Lung (tissue), 12 donors: ENCODE measurements around the gene RECK. TPM values are rescaled to one million over a fixed set of nuclear protein-coding genes. Genes with fewer than 3 reads are reported as not detected.
A peak's percentile ranks its signal among the peaks of the same experiment; 100 is the strongest.

ENCODE experiments used
- ATAC-seq: fragments of 200-7000 bp; cut with Tn5 transposase; one replicate; pipeline ENCODE4 v1.9.1; 2020; ENCODE audit warnings: moderate number of reproducible peaks; ENCODE audit not compliant: insufficient read depth, low FRiP score
- DNase-seq, 3 donors: peaks; one replicate each; pipeline ENCODE4 v3.0.0-alpha.2; 2013 to 2017
- H3K27ac ChIP-seq, 2 donors: one replicate each; pipeline ENCODE4 v1.5.1; 2013; ENCODE audit warnings: mild to moderate bottlenecking in 2 of 2, moderate library complexity in 2 of 2, control low read depth in 1 of 2, inconsistent platforms in 1 of 2, low read depth in 1 of 2, low read length in 1 of 2
- H3K27me3 ChIP-seq, 3 donors: one replicate each; pipeline ENCODE4 v1.5.1; 2013; ENCODE audit warnings: low read length in 2 of 3; ENCODE audit not compliant: control insufficient read depth in 3 of 3, insufficient read depth in 3 of 3
- H3K36me3 ChIP-seq, 4 donors: one replicate each; pipeline ENCODE4 v1.5.1; 2013; ENCODE audit warnings: low read length in 4 of 4, mild to moderate bottlenecking in 1 of 4, moderate library complexity in 1 of 4; ENCODE audit not compliant: control insufficient read depth in 4 of 4, insufficient read depth in 4 of 4
- H3K4me1 ChIP-seq, 5 donors: one replicate each; pipeline ENCODE4 v1.5.1; 2013; ENCODE audit warnings: low read length in 5 of 5, mild to moderate bottlenecking in 2 of 5, moderate library complexity in 1 of 5; ENCODE audit not compliant: control insufficient read depth in 5 of 5, insufficient read depth in 5 of 5
- H3K4me3 ChIP-seq: one replicate; pipeline ENCODE4 v1.5.1; 2013; ENCODE audit warnings: mild to moderate bottlenecking, control low read depth, moderate library complexity
- H3K9ac ChIP-seq, 2 donors: one replicate each; pipeline ENCODE4 v1.5.1; 2013; ENCODE audit warnings: low read length in 2 of 2, control low read depth in 1 of 2; ENCODE audit not compliant: insufficient read depth in 1 of 2
- H3K9me3 ChIP-seq, 4 donors: one replicate each; pipeline ENCODE4 v1.5.1; 2013; ENCODE audit warnings: low read length in 3 of 4, mild to moderate bottlenecking in 1 of 4, moderate library complexity in 1 of 4; ENCODE audit not compliant: control insufficient read depth in 4 of 4, insufficient read depth in 3 of 4
- CTCF ChIP-seq: IDR thresholded peaks from 2 replicates; pipeline ENCODE4 v1.5.1; 2012; ENCODE audit warnings: mild to moderate bottlenecking; ENCODE audit errors: control extremely low read depth, extremely low read depth
- WGBS, 2 donors: extraction: QIAGEN DNeasy Blood & Tissue Kit; methylation state at CpG; one replicate each; pipeline ENCODE4 v1.1.7; 2013; 5-methylcytosine and 5-hydroxymethylcytosine counted together
- polyA plus RNA-seq, 2 donors: library from polyadenylated mRNA; stranded (reverse); fragments of 200-250 nt; gene quantifications; one replicate each; pipeline ENCODE4 v1.2.1, GENCODE V29; 2013
- total RNA-seq, 2 donors: library from RNA; depleted of rRNA in 1 of 2; stranded (reverse); fragments of >200 nt in 1 of 2; gene quantifications; one replicate each; pipeline ENCODE4 v1.2.1, GENCODE V29; 2014 to 2021
- donor health status: control.
- donor health status: control.
- donor health status: Bipolar disorder and iron deficiency.
- donor health status: healthy.
- donor health status: DM: yes; HTN: yes; CAD: no.

The RECK gene
- total and polyA plus RNA-seq, 4 donors = 4.5 to 19.3 (median 12.0) TPM

- DNase-seq (no peak), ATAC-seq (no peak)
- peaks cover 0 to 17% (median 12%) of the 10 kb centered on the region in 3 donors for H3K27me3 ChIP-seq
Measured at GRCh38 chr9:36138901-36139300, 102.2 kb downstream of the RECK start.

GRCh38 chr9:36140086-36141084, 103.7 kb downstream of the RECK start:
- ATAC-seq = no peak
- 51 to 70% methylated on average over 11 of the region's 11 CpGs for WGBS, 2 donors
- peaks cover 0 to 45% (median 8%) of the 10 kb centered on the region in 5 donors for H3K4me1 ChIP-seq

More at GRCh38 chr9:36138901-36139300, 102.2 kb downstream of the RECK start:
- TF ChIP-seq CTCF = no peak
- Histone ChIP-seq H3K9me3 (no peaks in the 10 kb centered on the region), H3K36me3 (no peaks in the 10 kb centered on the region), H3K4me3 (no peak overlapping the region), H3K9ac (no peak overlapping the region), H3K4me1 (peaks cover 0 to 43% (median 8%) of the 10 kb centered on the region in 5 donors), H3K27ac (no peak overlapping the region)
- WGBS, 2 donors = 97% methylated on average over 5 of the region's 5 CpGs

GRCh38 chr9:36141288-36141687, 104.6 kb downstream of the RECK start:
- peaks cover 0 to 2% (median 0%) of the 10 kb centered on the region in 4 donors for H3K9me3 ChIP-seq
- no peak for TF ChIP-seq CTCF
- no peak overlapping the region for H3K27ac ChIP-seq
- no peaks in the 10 kb centered on the region for H3K27me3 ChIP-seq
- H3K4me1 ChIP-seq = peaks cover 0 to 39% (median 8%) of the 10 kb centered on the region in 5 donors
- ATAC-seq (no peak), DNase-seq (peak in 2 of 3 donors; percentile 48 to 76)
- peaks cover 0 to 2% (median 0%) of the 10 kb centered on the region in 4 donors for H3K36me3 ChIP-seq
- 68 to 85% methylated on average over 4 of the region's 4 CpGs for WGBS, 2 donors
- no peak overlapping the region for H3K9ac ChIP-seq
- H3K4me3 ChIP-seq = no peak overlapping the region

More at GRCh38 chr9:36140086-36141084, 103.7 kb downstream of the RECK start:
- no peak for TF ChIP-seq CTCF
- Histone ChIP-seq H3K9ac (peak overlapping the region in 1 of 2 donors; percentile 50), H3K27me3 (peaks cover 0 to 5% (median 5%) of the 10 kb centered on the region in 3 donors), H3K4me3 (no peak overlapping the region), H3K9me3 (no peaks in the 10 kb centered on the region), H3K27ac (peak overlapping the region in 1 of 2 donors; percentile 66), H3K36me3 (peaks cover 0 to 2% (median 0%) of the 10 kb centered on the region in 4 donors)
- DNase-seq = no peak
